Activated CD4-positive, alpha-beta memory T cell treated with anti-CD3 and anti-CD28 coated beads, Interleukin-2, amount 10 ng/mL, durations not matched to agents 7 days and 5 days (primary cell): Measurements from ENCODE around the gene PAK6. TPM values are rescaled to one million over a fixed set of nuclear protein-coding genes. Genes with fewer than 3 reads are reported as not detected.
A peak's percentile ranks its signal among the peaks of the same experiment; 100 is the strongest.

Experiments
- CTCF ChIA-PET: fragments of 350-600 bp; sonication (Branson Sonifier 250); formaldehyde crosslinking; loops from one replicate; lab custom pipeline; 2021; ENCODE audit warnings: antibody characterized with exemption, inconsistent platforms; lab: Charles Lee
- POLR2A ChIA-PET: fragments of 350-600 bp; sonication (Branson Sonifier 250); formaldehyde crosslinking; loops from one replicate; lab custom pipeline; 2021; ENCODE audit warnings: antibody characterized with exemption; lab: Charles Lee
- DNase-seq: peaks from one replicate; pipeline ENCODE4 v3.0.0-alpha.2; 2020
- H3K27ac Mint-ChIP-seq: one replicate; pipeline ENCODE4 v1.8.0; 2021; ENCODE audit warnings: mild to moderate bottlenecking, mixed read lengths
- H3K27me3 Mint-ChIP-seq: one replicate; pipeline ENCODE4 v1.8.0; 2021; ENCODE audit warnings: mixed read lengths
- H3K36me3 Mint-ChIP-seq: one replicate; pipeline ENCODE4 v1.8.0; 2021; ENCODE audit warnings: low read depth, mixed read lengths
- H3K4me1 Mint-ChIP-seq: one replicate; pipeline ENCODE4 v1.8.0; 2021; ENCODE audit warnings: mixed read lengths
- H3K4me3 Mint-ChIP-seq: one replicate; pipeline ENCODE4 v1.8.0; 2021; ENCODE audit warnings: mild to moderate bottlenecking, mixed read lengths
- H3K9me3 Mint-ChIP-seq: one replicate; pipeline ENCODE4 v1.8.0; 2021; ENCODE audit warnings: mixed read lengths
- total RNA-seq, 2 experiments: library from RNA; stranded (reverse); gene quantifications; one replicate each; pipeline ENCODE4 v1.2.3, GENCODE V29; 2021

PAK6 gene
- total RNA-seq, 2 experiments from 2014 or later: 0.20 to 0.65 TPM

- Mint-ChIP-seq H3K4me1 (peaks cover 10% of the 10 kb centered on the region), H3K27ac (no peak overlapping the region), H3K36me3 (no peaks in the 10 kb centered on the region), H3K9me3 (no peaks in the 10 kb centered on the region), H3K4me3 (no peak overlapping the region), H3K27me3 (peaks cover 39% of the 10 kb centered on the region)
- DNase-seq: no peak
- POLR2A ChIA-PET: interaction anchor here (1.1 kb wide), 1 partner anchor 14 kb away, joined by 4 read pairs; the partner anchor contains the start of gene PAK6
- CTCF ChIA-PET: no interaction called here
Observed at GRCh38 chr15:40252141-40252437, 13.2 kb downstream of the PAK6 start.

GRCh38 chr15:40252438-40253166 lies 13.7 kb downstream of the PAK6 start:
- Mint-ChIP-seq H3K36me3 (no peaks in the 10 kb centered on the region), H3K4me3 (peak overlapping the region; percentile 56), H3K27me3 (peaks cover 39% of the 10 kb centered on the region), H3K4me1 (peaks cover 10% of the 10 kb centered on the region), H3K27ac (no peak overlapping the region), H3K9me3 (no peaks in the 10 kb centered on the region)
- ChIA-PET POLR2A (interaction anchor here (1.1 kb wide), 1 partner anchor 14 kb away, joined by 4 read pairs; the partner anchor contains the start of gene PAK6), CTCF (no interaction called here)
- no peak for DNase-seq

GRCh38 chr15:40253167-40253790 lies 14.4 kb downstream of the PAK6 start:
- no peak for DNase-seq
- H3K4me1 Mint-ChIP-seq: peaks cover 10% of the 10 kb centered on the region
- H3K36me3 Mint-ChIP-seq: no peaks in the 10 kb centered on the region
- CTCF ChIA-PET: interaction anchor here (1.0 to 1.6 kb wide), 2 partner anchors 21 to 26 kb away, joined by 4 to 5 read pairs; no protein-coding TSS in a partner anchor
- peak overlapping the region; percentile 56 for H3K4me3 Mint-ChIP-seq
- peaks cover 39% of the 10 kb centered on the region for H3K27me3 Mint-ChIP-seq
- no peak overlapping the region for H3K27ac Mint-ChIP-seq
- no peaks in the 10 kb centered on the region for H3K9me3 Mint-ChIP-seq
- POLR2A ChIA-PET: interaction anchor here (1.1 kb wide), 1 partner anchor 15 kb away, joined by 4 read pairs; the partner anchor contains the start of gene PAK6

GRCh38 chr15:40254452-40254851 lies 15.6 kb downstream of the PAK6 start:
- no peak overlapping the region for H3K4me3 Mint-ChIP-seq
- ChIA-PET POLR2A (interaction anchor here (1.1 kb wide), 1 partner anchor 15 kb away, joined by 3 read pairs; the partner anchor contains the start of gene PAK6), CTCF (interaction anchor here (0.6 to 2.0 kb wide), 7 partner anchors 10 to 102 kb away, joined by 4 to 7 read pairs (median 4); no protein-coding TSS in a partner anchor)
- peaks cover 10% of the 10 kb centered on the region for H3K4me1 Mint-ChIP-seq
- peaks cover 39% of the 10 kb centered on the region for H3K27me3 Mint-ChIP-seq
- H3K36me3 Mint-ChIP-seq: no peaks in the 10 kb centered on the region
- no peak overlapping the region for H3K27ac Mint-ChIP-seq
- no peaks in the 10 kb centered on the region for H3K9me3 Mint-ChIP-seq
- no peak for DNase-seq

- Mint-ChIP-seq H3K27ac (no peak overlapping the region), H3K4me1 (peaks cover 10% of the 10 kb centered on the region), H3K36me3 (no peaks in the 10 kb centered on the region), H3K27me3 (peaks cover 39% of the 10 kb centered on the region), H3K9me3 (no peaks in the 10 kb centered on the region), H3K4me3 (no peak overlapping the region)
- ChIA-PET POLR2A (interaction anchor here (1.1 kb wide), 1 partner anchor 16 kb away, joined by 3 read pairs; the partner anchor contains the start of gene PAK6), CTCF (interaction anchor here (0.6 to 2.0 kb wide), 5 partner anchors 9 to 103 kb away, joined by 4 to 7 read pairs (median 4); no protein-coding TSS in a partner anchor)
- no peak for DNase-seq
Observed at GRCh38 chr15:40255033-40255432, 16.2 kb downstream of the PAK6 start.

GRCh38 chr15:40256638-40257235 lies 17.9 kb downstream of the PAK6 start:
- Mint-ChIP-seq H3K27me3 (peaks cover 31% of the 10 kb centered on the region), H3K9me3 (no peaks in the 10 kb centered on the region), H3K4me1 (peaks cover 10% of the 10 kb centered on the region), H3K36me3 (no peaks in the 10 kb centered on the region), H3K27ac (no peak overlapping the region), H3K4me3 (no peak overlapping the region)
- DNase-seq: no peak
- CTCF ChIA-PET: no interaction called here
- POLR2A ChIA-PET: no interaction called here

- H3K27me3 Mint-ChIP-seq: peaks cover 30% of the 10 kb centered on the region
- POLR2A ChIA-PET: interaction anchor here (0.7 kb wide), 1 partner anchor 10 kb away, joined by 3 read pairs; no protein-coding TSS in a partner anchor
- H3K4me3 Mint-ChIP-seq: no peak overlapping the region
- peaks cover 10% of the 10 kb centered on the region for H3K4me1 Mint-ChIP-seq
- H3K36me3 Mint-ChIP-seq: no peaks in the 10 kb centered on the region
- CTCF ChIA-PET: interaction anchor here (1.4 kb wide), 1 partner anchor 40 kb away, joined by 3 read pairs; no protein-coding TSS in a partner anchor
- no peak overlapping the region for H3K27ac Mint-ChIP-seq
- no peaks in the 10 kb centered on the region for H3K9me3 Mint-ChIP-seq
- DNase-seq: no peak
Observed at GRCh38 chr15:40257656-40258450, 19.0 kb downstream of the PAK6 start.

GRCh38 chr15:40258544-40258943 lies 19.7 kb downstream of the PAK6 start:
- no peak for DNase-seq
- Mint-ChIP-seq H3K9me3 (no peaks in the 10 kb centered on the region), H3K4me1 (peaks cover 5% of the 10 kb centered on the region), H3K27ac (no peak overlapping the region), H3K4me3 (no peak overlapping the region), H3K36me3 (no peaks in the 10 kb centered on the region), H3K27me3 (peaks cover 23% of the 10 kb centered on the region)
- ChIA-PET POLR2A (interaction anchor here (0.7 kb wide), 1 partner anchor 11 kb away, joined by 3 read pairs; no protein-coding TSS in a partner anchor), CTCF (interaction anchor here (1.4 kb wide), 1 partner anchor 41 kb away, joined by 3 read pairs; no protein-coding TSS in a partner anchor)

- Mint-ChIP-seq H3K9me3 (no peaks in the 10 kb centered on the region), H3K36me3 (no peaks in the 10 kb centered on the region), H3K4me1 (peaks cover 2% of the 10 kb centered on the region), H3K27ac (no peak overlapping the region), H3K27me3 (peaks cover 19% of the 10 kb centered on the region), H3K4me3 (no peak overlapping the region)
- no peak for DNase-seq
- POLR2A ChIA-PET: no interaction called here
- CTCF ChIA-PET: interaction anchor here (1.4 kb wide), 1 partner anchor 42 kb away, joined by 3 read pairs; no protein-coding TSS in a partner anchor
Observed at GRCh38 chr15:40259021-40259420, 20.2 kb downstream of the PAK6 start.

GRCh38 chr15:40263024-40263754 lies 24.3 kb downstream of the PAK6 start:
- POLR2A ChIA-PET: interaction anchor here (1.4 kb wide), 1 partner anchor 12 kb away, joined by 3 read pairs; no protein-coding TSS in a partner anchor
- CTCF ChIA-PET: interaction anchor here (0.7 to 4.5 kb wide), 5 partner anchors 9 to 74 kb away, joined by 3 to 30 read pairs (median 7); no protein-coding TSS in a partner anchor
- H3K36me3 Mint-ChIP-seq: no peaks in the 10 kb centered on the region

GRCh38 chr15:40264321-40265153 lies 25.7 kb downstream of the PAK6 start:
- no peak overlapping the region for H3K4me3 Mint-ChIP-seq
- no peak overlapping the region for H3K27ac Mint-ChIP-seq
- H3K9me3 Mint-ChIP-seq: no peaks in the 10 kb centered on the region
- no peaks in the 10 kb centered on the region for H3K36me3 Mint-ChIP-seq
- H3K4me1 Mint-ChIP-seq: no peaks in the 10 kb centered on the region
- ChIA-PET CTCF (interaction anchor here (1.0 to 4.5 kb wide), 5 partner anchors 10 to 79 kb away, joined by 3 to 30 read pairs (median 7); no protein-coding TSS in a partner anchor), POLR2A (no interaction called here)
- peaks cover 11% of the 10 kb centered on the region for H3K27me3 Mint-ChIP-seq
- DNase-seq: no peak

More at GRCh38 chr15:40263024-40263754, 24.3 kb downstream of the PAK6 start:
- Mint-ChIP-seq H3K27me3 (peaks cover 11% of the 10 kb centered on the region), H3K9me3 (no peaks in the 10 kb centered on the region), H3K4me1 (no peaks in the 10 kb centered on the region), H3K4me3 (no peak overlapping the region), H3K27ac (no peak overlapping the region)
- DNase-seq: no peak
